ENCODE results near the gene EHBP1.

- no peak for TF ChIP-seq POLR2A (IDR thresholded peaks at IDR 0.05)
- TF ChIP-seq CTCF (IDR thresholded peaks at IDR 0.05 in 4 of 5, conservative IDR thresholded peaks at IDR 0.05 in 1 of 5) = no peak
Observed at GRCh38 chr2:63035660-63036059, 330.1 kb downstream of the EHBP1 start.

Data from gastrocnemius medialis (tissue), 4 donors.